Loucy (cell line): Measurements from ENCODE around the gene C1orf35.

Source experiments
- CTCF ChIP-seq: fragments of 200-600 bp; sonication (generic); conservative IDR thresholded peaks from 2 replicates; pipeline ENCODE4 v1.5.1; 2014; ENCODE audit warnings: mild to moderate bottlenecking, antibody characterized with exemption, low read length
- EZH2phosphoT487 ChIP-seq: fragments of 200-600 bp; IDR thresholded peaks from 2 replicates; pipeline ENCODE4 v1.6.1; 2018; ENCODE audit warnings: antibody characterized with exemption, mild to moderate bottlenecking, moderate library complexity, borderline replicate concordance

GRCh38 chr1:228062812-228063211, 40.3 kb downstream of the C1orf35 start:
- no peak for TF ChIP-seq CTCF
- no peak for TF ChIP-seq EZH2phosphoT487
